DND-41 (cell line): ENCODE data around the gene ADAM33.

Experiments used
- CTCF ChIP-seq: IDR thresholded peaks from 2 replicates; pipeline ENCODE4 v1.5.1; 2012; ENCODE audit warnings: borderline replicate concordance, low read length, moderate library complexity, mild to moderate bottlenecking; ENCODE audit not compliant: poor library complexity, severe bottlenecking; ENCODE audit errors: extremely low read depth
- EZH2 ChIP-seq: IDR thresholded peaks from 3 replicates; pipeline ENCODE4 v1.6.1; 2012; ENCODE audit warnings: borderline replicate concordance, low read depth, mild to moderate bottlenecking, moderate library complexity, low read length, inconsistent platforms; ENCODE audit not compliant: severe bottlenecking

- no peak for TF ChIP-seq CTCF
- TF ChIP-seq EZH2 = no peak
Observed at GRCh38 chr20:3720068-3720467, 38.3 kb upstream of the ADAM33 start.
